ENCODE measurements around the gene SSC4D.
A peak's percentile ranks its signal among the peaks of the same experiment; 100 is the strongest.
"Not testable (repeated sequence)": the region's sequence is repeated elsewhere in the genome, so short reads cannot be mapped to it uniquely, and the experiment has no call there.

Gene SSC4D

DNA sequence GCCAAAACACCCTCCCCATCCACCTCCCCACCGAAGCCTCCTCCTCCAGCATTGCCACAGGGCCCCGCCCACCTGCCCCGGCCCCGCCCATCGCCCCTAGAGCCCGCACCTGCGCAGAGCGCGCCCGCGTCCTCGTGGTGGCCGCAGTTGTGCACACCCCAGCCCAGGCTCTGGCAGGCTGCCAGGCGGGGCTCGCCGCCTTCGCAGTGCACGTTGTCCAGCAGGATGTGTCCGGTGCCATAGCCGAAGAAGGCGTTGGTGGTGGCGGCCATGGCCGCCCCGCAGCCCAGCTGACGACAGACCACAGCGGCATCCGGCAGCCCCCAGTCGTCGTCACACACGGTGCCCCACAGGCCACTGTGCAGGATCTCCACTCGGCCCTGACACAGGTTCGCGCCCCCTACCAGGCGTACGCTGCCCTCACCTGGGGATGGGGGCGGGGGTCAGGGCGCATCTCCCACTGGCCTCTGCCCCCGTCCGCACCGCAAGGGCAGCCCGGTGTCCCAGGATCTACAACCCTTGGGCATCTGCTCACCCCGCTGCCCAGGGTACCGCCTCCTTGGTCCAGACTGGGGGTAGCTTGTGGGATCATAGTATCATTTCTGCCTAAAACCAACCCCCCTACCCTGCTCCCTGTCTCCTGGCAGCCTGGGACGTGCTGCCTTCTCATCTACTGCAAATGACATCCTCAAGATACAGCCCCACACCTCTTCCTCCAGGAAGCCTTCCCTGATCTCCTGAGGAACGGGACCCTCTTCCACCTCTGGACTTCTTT lies 11.9 kb downstream of the SSC4D start:
- no peaks in the 10 kb centered on the region for H4K20me1 ChIP-seq (ENCODE audit: insufficient read depth, low read length)

GRCh38 chr7:76396864-76397263 lies 12.6 kb downstream of the SSC4D start:
- no peak overlapping the region for H3K27ac ChIP-seq (ENCODE audit: low read length)
- H3K79me2 ChIP-seq (ENCODE audit: insufficient read depth, low read length), result no peaks in the 10 kb centered on the region
- peaks cover 16% of the 10 kb centered on the region for H3K4me1 ChIP-seq (ENCODE audit: insufficient read depth, low read length)
- H3K36me3 ChIP-seq (ENCODE audit: insufficient read depth, low read length), result no peaks in the 10 kb centered on the region
- no peak overlapping the region for H3K9ac ChIP-seq (ENCODE audit: low read depth, low read length)
- no peak overlapping the region for H2AFZ ChIP-seq (ENCODE audit: low read depth, low read length)
- ATAC-seq (ENCODE audit: insufficient read depth, low read depth) (no peak), DNase-seq (no peak)
- no peak overlapping the region for H3K4me3 ChIP-seq (ENCODE audit: low read depth in 1 of 2, low read length in 2 of 2)
- no peaks in the 10 kb centered on the region for H3K27me3 ChIP-seq (ENCODE audit: insufficient read depth, low read length, poor library complexity)
- H4K20me1 ChIP-seq (ENCODE audit: insufficient read depth, low read length), result no peaks in the 10 kb centered on the region
- H3K9me3 ChIP-seq (ENCODE audit: insufficient read depth, low read length, severe bottlenecking), result no peaks in the 10 kb centered on the region
- TF ChIP-seq CTCF (IDR thresholded peaks at IDR 0.05; ENCODE audit: borderline replicate concordance, extremely low read depth, low read length, poor library complexity, severe bottlenecking) (no peak), EZH2 (IDR thresholded peaks at IDR 0.05; ENCODE audit: borderline replicate concordance, low read depth, low read length, severe bottlenecking) (no peak)
- no peak overlapping the region for H3K4me2 ChIP-seq (ENCODE audit: insufficient read depth, low read length)

More for the DNA sequence above, 11.9 kb downstream of the SSC4D start:
- Histone ChIP-seq H3K9me3 (ENCODE audit: insufficient read depth, low read length, severe bottlenecking) (no peaks in the 10 kb centered on the region), H3K9ac (ENCODE audit: low read depth, low read length) (no peak overlapping the region), H3K27me3 (ENCODE audit: insufficient read depth, low read length, poor library complexity) (no peaks in the 10 kb centered on the region), H3K4me1 (ENCODE audit: insufficient read depth, low read length) (peaks cover 13% of the 10 kb centered on the region), H3K4me2 (ENCODE audit: insufficient read depth, low read length) (no peak overlapping the region), H2AFZ (ENCODE audit: low read depth, low read length) (no peak overlapping the region), H3K4me3 (ENCODE audit: low read depth in 1 of 2, low read length in 2 of 2) (no peak overlapping the region), H3K36me3 (ENCODE audit: insufficient read depth, low read length) (no peaks in the 10 kb centered on the region), H3K79me2 (ENCODE audit: insufficient read depth, low read length) (no peaks in the 10 kb centered on the region), H3K27ac (ENCODE audit: low read length) (no peak overlapping the region)
- TF ChIP-seq CTCF (IDR thresholded peaks at IDR 0.05; ENCODE audit: borderline replicate concordance, extremely low read depth, low read length, poor library complexity, severe bottlenecking) (no peak), EZH2 (IDR thresholded peaks at IDR 0.05; ENCODE audit: borderline replicate concordance, low read depth, low read length, severe bottlenecking) (no peak)
- no peak for ATAC-seq (ENCODE audit: insufficient read depth, low read depth)
- no peak for DNase-seq

- H3K79me2 ChIP-seq (ENCODE audit: insufficient read depth, low read length), result no peaks in the 10 kb centered on the region
- DNase-seq (no peak), ATAC-seq (ENCODE audit: insufficient read depth, low read depth) (no peak)
- no peaks in the 10 kb centered on the region for H3K27me3 ChIP-seq (ENCODE audit: insufficient read depth, low read length, poor library complexity)
- no peak overlapping the region for H3K4me3 ChIP-seq (ENCODE audit: low read depth in 1 of 2, low read length in 2 of 2)
- H4K20me1 ChIP-seq (ENCODE audit: insufficient read depth, low read length), result no peaks in the 10 kb centered on the region
- H3K36me3 ChIP-seq (ENCODE audit: insufficient read depth, low read length), result no peaks in the 10 kb centered on the region
- TF ChIP-seq EZH2 (IDR thresholded peaks at IDR 0.05; ENCODE audit: borderline replicate concordance, low read depth, low read length, severe bottlenecking), result no peak
- no peak for TF ChIP-seq CTCF (IDR thresholded peaks at IDR 0.05; ENCODE audit: borderline replicate concordance, extremely low read depth, low read length, poor library complexity, severe bottlenecking)
- peaks cover 16% of the 10 kb centered on the region for H3K4me1 ChIP-seq (ENCODE audit: insufficient read depth, low read length)
- no peak overlapping the region for H3K9ac ChIP-seq (ENCODE audit: low read depth, low read length)
- no peaks in the 10 kb centered on the region for H3K9me3 ChIP-seq (ENCODE audit: insufficient read depth, low read length, severe bottlenecking)
- no peak overlapping the region for H3K4me2 ChIP-seq (ENCODE audit: insufficient read depth, low read length)
- no peak overlapping the region for H3K27ac ChIP-seq (ENCODE audit: low read length)
- no peak overlapping the region for H2AFZ ChIP-seq (ENCODE audit: low read depth, low read length)
Measured at GRCh38 chr7:76395965-76396726, 13.4 kb downstream of the SSC4D start.

DNA sequence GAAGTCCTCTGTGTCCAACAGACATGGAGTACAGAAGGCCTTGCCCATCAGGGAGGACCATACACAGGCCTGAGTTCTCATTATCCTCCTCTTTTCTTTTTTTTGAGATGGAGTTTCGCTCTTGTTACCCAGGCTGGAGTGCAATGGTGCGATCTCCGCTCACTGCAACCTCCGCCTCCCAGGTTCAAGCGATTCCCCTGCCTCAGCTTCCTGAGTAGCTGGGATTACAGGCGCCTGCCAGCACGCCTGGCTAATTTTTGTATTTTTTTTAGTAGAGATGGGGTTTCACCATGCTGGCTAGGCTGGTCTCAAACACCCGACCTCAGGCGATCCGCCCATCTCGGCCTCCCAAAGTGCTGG lies 13.9 kb downstream of the SSC4D start:
- H3K4me2 ChIP-seq (ENCODE audit: insufficient read depth, low read length); H3K27ac ChIP-seq (ENCODE audit: low read length); ATAC-seq (ENCODE audit: insufficient read depth, low read depth); H3K4me3 ChIP-seq (ENCODE audit: low read depth in 1 of 2, low read length in 2 of 2); H3K9me3 ChIP-seq (ENCODE audit: insufficient read depth, low read length, severe bottlenecking); H4K20me1 ChIP-seq (ENCODE audit: insufficient read depth, low read length); H3K36me3 ChIP-seq (ENCODE audit: insufficient read depth, low read length); DNase-seq; H3K79me2 ChIP-seq (ENCODE audit: insufficient read depth, low read length); H3K9ac ChIP-seq (ENCODE audit: low read depth, low read length); H3K27me3 ChIP-seq (ENCODE audit: insufficient read depth, low read length, poor library complexity): not testable (repeated sequence)
- Histone ChIP-seq H2AFZ (ENCODE audit: low read depth, low read length) (peak overlapping the region; percentile 44; the same call in 1 of the 2 replicates), H3K4me1 (ENCODE audit: insufficient read depth, low read length) (peaks cover 16% of the 10 kb centered on the region)

All from DND-41 (cell line).